ENCODE results near the gene CLN3. TPM values are rescaled to one million over a fixed set of nuclear protein-coding genes. Genes with fewer than 3 reads are reported as not detected.

Gene CLN3
- total and polyA plus RNA-seq, 2 of the 13 experiments (the other 11 are each of a cell fraction or from before 2014, with no cell fraction given): 23.4 to 46.8 TPM

GRCh38 chr16:28528463-28528867 is 36.6 kb upstream of the CLN3 start (continued):
- TF ChIP-seq KLF12 (CRISPR knock-in tag; IDR thresholded peaks at IDR 0.05; ENCODE audit: borderline replicate concordance) (no peak), CHD2 (IDR thresholded peaks at IDR 0.05; ENCODE audit: low read depth, low read length) (no peak), TFAP4 (IDR thresholded peaks at IDR 0.05; ENCODE audit: borderline replicate concordance, low read depth) (peak; percentile 68), ZNF18 (CRISPR knock-in tag; IDR thresholded peaks at IDR 0.05; ENCODE audit: insufficient replicate concordance) (no peak), ZNF280D (CRISPR knock-in tag; IDR thresholded peaks at IDR 0.05) (no peak), ZNF552 (CRISPR knock-in tag; IDR thresholded peaks at IDR 0.05; ENCODE audit: borderline replicate concordance) (no peak), ISL2 (CRISPR knock-in tag; IDR thresholded peaks at IDR 0.05) (peak; percentile 40; the same call in 1 of the 2 replicates), TAF15 (IDR thresholded peaks at IDR 0.05; ENCODE audit: low read depth, low read length, poor library complexity, severe bottlenecking) (no peak), PAXIP1 (CRISPR knock-in tag; conservative IDR thresholded peaks at IDR 0.05) (peak; percentile 77), ZNF44 (CRISPR knock-in tag; IDR thresholded peaks at IDR 0.05) (no peak), RNF2 (conservative IDR thresholded peaks at IDR 0.05; ENCODE audit: low read depth) (no peak), USF2 (IDR thresholded peaks at IDR 0.05; ENCODE audit: low read depth, low read length) (no peak), USF2 (CRISPR knock-in tag; IDR thresholded peaks at IDR 0.05; ENCODE audit: borderline replicate concordance) (no peak), ZFAT (CRISPR knock-in tag; conservative IDR thresholded peaks at IDR 0.05) (no peak), ZNF691 (CRISPR knock-in tag; IDR thresholded peaks at IDR 0.05; ENCODE audit: borderline replicate concordance, low read depth) (peak; percentile 55; the same call in 1 of the 2 replicates), ARNT (IDR thresholded peaks at IDR 0.05) (no peak), JUN (CRISPR knock-in tag; IDR thresholded peaks at IDR 0.05) (no peak), HMG20B (CRISPR knock-in tag; conservative IDR thresholded peaks at IDR 0.05) (no peak)

Measured in HepG2 (cell line).